Hepatocyte (in vitro differentiated cells): ENCODE measurements around the gene MED13L. TPM values are rescaled to one million over a fixed set of nuclear protein-coding genes. Genes with fewer than 3 reads are reported as not detected.

Experiments used
- DNase-seq: peaks from one replicate; pipeline ENCODE4 v3.0.0-alpha.2; 2016; ENCODE audit warnings: low spot score
- H2AFZ ChIP-seq: fragments of 200-600 bp; sonication (generic); 2 replicates; pipeline ENCODE4 v1.6.0; 2016; ENCODE audit warnings: antibody characterized with exemption, mild to moderate bottlenecking
- H3K27ac ChIP-seq: fragments of 200-600 bp; sonication (generic); 2 replicates; pipeline ENCODE4 v1.5.1; 2016; ENCODE audit warnings: mild to moderate bottlenecking
- H3K27me3 ChIP-seq: fragments of 200-600 bp; sonication (generic); 2 replicates; pipeline ENCODE4 v1.6.1; 2016
- H3K36me3 ChIP-seq: fragments of 200-600 bp; sonication (generic); replicated peaks from 2 replicates; pipeline ENCODE4 v1.5.1; 2016; ENCODE audit warnings: low read depth; ENCODE audit not compliant: insufficient read depth
- H3K4me1 ChIP-seq: fragments of 200-600 bp; sonication (generic); 2 replicates; pipeline ENCODE4 v1.5.1; 2016; ENCODE audit warnings: mild to moderate bottlenecking, moderate library complexity; ENCODE audit not compliant: insufficient read depth
- H3K4me2 ChIP-seq: fragments of 200-600 bp; sonication (generic); 2 replicates; pipeline ENCODE4 v1.6.0; 2016
- H3K4me3 ChIP-seq: fragments of 200-600 bp; sonication (generic); 2 replicates; pipeline ENCODE4 v1.5.1; 2016; ENCODE audit warnings: mild to moderate bottlenecking
- H3K79me2 ChIP-seq: fragments of 200-600 bp; sonication (generic); 2 replicates; pipeline ENCODE4 v1.6.0; 2017; ENCODE audit warnings: mild to moderate bottlenecking
- H3K9me2 ChIP-seq: fragments of 200-600 bp; sonication (generic); replicated peaks from 2 replicates; pipeline ENCODE4 v1.6.0; 2017; ENCODE audit warnings: mild to moderate bottlenecking; ENCODE audit not compliant: insufficient read depth
- H3K9me3 ChIP-seq: fragments of 200-600 bp; sonication (generic); 2 replicates; pipeline ENCODE4 v1.5.1; 2016; ENCODE audit warnings: low read depth, mild to moderate bottlenecking
- H4K20me1 ChIP-seq: fragments of 200-600 bp; sonication (generic); 2 replicates; pipeline ENCODE4 v1.6.0; 2016; ENCODE audit warnings: mild to moderate bottlenecking; ENCODE audit not compliant: insufficient read depth, poor library complexity, severe bottlenecking
- EZH2 ChIP-seq: fragments of 200-600 bp; sonication (generic); IDR thresholded peaks from 2 replicates; pipeline ENCODE4 v1.6.1; 2016; ENCODE audit warnings: antibody characterized with exemption, mild to moderate bottlenecking, borderline replicate concordance
- EZH2phosphoT487 ChIP-seq: fragments of 200-600 bp; sonication (generic); IDR thresholded peaks from one replicate; pipeline ENCODE4 v1.6.1; 2018; ENCODE audit warnings: antibody characterized with exemption, mild to moderate bottlenecking, low read depth, moderate library complexity; ENCODE audit not compliant: unreplicated experiment, severe bottlenecking
- WGBS: methylation state at CpG from one replicate; pipeline ENCODE4 v1.1.6; 2016; ENCODE audit warnings: low lambda C conversion rate; ENCODE audit errors: missing lambda C conversion rate; 5-methylcytosine and 5-hydroxymethylcytosine counted together
- polyA plus RNA-seq: library from polyadenylated mRNA; unstranded; fragments of >200 nt; fragmentation: Nextera tagmentation; extraction: Ambion mirVana; gene quantifications from 2 replicates; pipeline ENCODE4 v1.2.1, GENCODE V29; 2016
- total RNA-seq: library from RNA; depleted of rRNA; stranded (reverse); fragments of >200 nt; gene quantifications from 2 replicates; pipeline ENCODE4 v1.2.3, GENCODE V29; 2014
- TF ChIP-seq, protein P1 (sequence below): fragments of 200-600 bp; sonication (generic); IDR thresholded peaks from 2 replicates; pipeline ENCODE4 v1.5.1; 2016; ENCODE audit warnings: antibody characterized with exemption, mild to moderate bottlenecking; ENCODE audit not compliant: poor library complexity

The MED13L gene
- total and polyA plus RNA-seq, 2 experiments from 2014 or later = 23.7 to 135 TPM

- Histone ChIP-seq H3K27me3 (no peaks in the 10 kb centered on the region), H3K36me3 (no peaks in the 10 kb centered on the region), H2AFZ (no peak overlapping the region), H3K9me3 (no peaks in the 10 kb centered on the region), H4K20me1 (peaks cover 87% of the 10 kb centered on the region), H3K79me2 (peaks cover 100% of the 10 kb centered on the region), H3K27ac (no peak overlapping the region), H3K4me2 (no peak overlapping the region), H3K9me2 (no peaks in the 10 kb centered on the region), H3K4me1 (no peaks in the 10 kb centered on the region), H3K4me3 (no peak overlapping the region)
- WGBS = 89% methylated on average over 4 of the region's 4 CpGs
- TF ChIP-seq EZH2 (no peak), EZH2phosphoT487 (no peak)
- TF ChIP-seq, protein P1, sequence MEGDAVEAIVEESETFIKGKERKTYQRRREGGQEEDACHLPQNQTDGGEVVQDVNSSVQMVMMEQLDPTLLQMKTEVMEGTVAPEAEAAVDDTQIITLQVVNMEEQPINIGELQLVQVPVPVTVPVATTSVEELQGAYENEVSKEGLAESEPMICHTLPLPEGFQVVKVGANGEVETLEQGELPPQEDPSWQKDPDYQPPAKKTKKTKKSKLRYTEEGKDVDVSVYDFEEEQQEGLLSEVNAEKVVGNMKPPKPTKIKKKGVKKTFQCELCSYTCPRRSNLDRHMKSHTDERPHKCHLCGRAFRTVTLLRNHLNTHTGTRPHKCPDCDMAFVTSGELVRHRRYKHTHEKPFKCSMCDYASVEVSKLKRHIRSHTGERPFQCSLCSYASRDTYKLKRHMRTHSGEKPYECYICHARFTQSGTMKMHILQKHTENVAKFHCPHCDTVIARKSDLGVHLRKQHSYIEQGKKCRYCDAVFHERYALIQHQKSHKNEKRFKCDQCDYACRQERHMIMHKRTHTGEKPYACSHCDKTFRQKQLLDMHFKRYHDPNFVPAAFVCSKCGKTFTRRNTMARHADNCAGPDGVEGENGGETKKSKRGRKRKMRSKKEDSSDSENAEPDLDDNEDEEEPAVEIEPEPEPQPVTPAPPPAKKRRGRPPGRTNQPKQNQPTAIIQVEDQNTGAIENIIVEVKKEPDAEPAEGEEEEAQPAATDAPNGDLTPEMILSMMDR = no peak
- DNase-seq = no peak
Measured at GRCh38 chr12:116210762-116211161, 66.7 kb downstream of the MED13L start.

- no peak overlapping the region for H3K4me3 ChIP-seq
- H3K4me1 ChIP-seq = no peaks in the 10 kb centered on the region
- H3K4me2 ChIP-seq = no peak overlapping the region
- H4K20me1 ChIP-seq = peaks cover 85% of the 10 kb centered on the region
- DNase-seq = no peak
- no peaks in the 10 kb centered on the region for H3K9me2 ChIP-seq
- no peak overlapping the region for H2AFZ ChIP-seq
- 81% methylated on average over 5 of the region's 5 CpGs for WGBS
- H3K27me3 ChIP-seq = no peaks in the 10 kb centered on the region
- H3K27ac ChIP-seq = no peak overlapping the region
- H3K79me2 ChIP-seq = peaks cover 100% of the 10 kb centered on the region
- H3K36me3 ChIP-seq = no peaks in the 10 kb centered on the region
- no peak for TF ChIP-seq EZH2
- TF ChIP-seq, protein P1 = no peak
- no peaks in the 10 kb centered on the region for H3K9me3 ChIP-seq
Measured at GRCh38 chr12:116210131-116210530, 67.4 kb downstream of the MED13L start.

DNA sequence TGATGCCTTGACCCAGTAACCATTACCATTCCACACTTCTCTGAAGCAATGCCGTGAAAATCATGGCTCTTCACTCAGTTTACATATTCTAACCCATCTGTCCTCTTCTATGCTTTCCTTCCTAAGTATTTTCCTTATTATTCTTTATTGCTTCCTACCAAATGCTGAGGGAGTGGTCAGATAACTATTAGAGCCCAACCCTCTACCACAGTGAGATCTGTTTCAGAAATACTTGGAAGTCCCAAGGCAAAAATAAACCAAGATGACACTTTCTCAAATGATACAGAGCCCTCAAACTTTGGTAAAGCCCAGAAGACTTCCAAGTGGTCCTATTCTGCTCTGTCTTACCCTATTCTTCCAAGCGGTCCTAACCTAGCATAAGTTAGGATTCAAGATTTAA, 68.0 kb downstream of the MED13L start:
- Histone ChIP-seq H3K27me3 (no peaks in the 10 kb centered on the region), H3K9me2 (no peaks in the 10 kb centered on the region), H3K79me2 (peaks cover 100% of the 10 kb centered on the region), H3K4me2 (no peak overlapping the region), H3K4me1 (no peaks in the 10 kb centered on the region), H3K9me3 (no peaks in the 10 kb centered on the region), H4K20me1 (peaks cover 85% of the 10 kb centered on the region), H3K4me3 (no peak overlapping the region), H3K36me3 (no peaks in the 10 kb centered on the region), H2AFZ (no peak overlapping the region), H3K27ac (no peak overlapping the region)
- TF ChIP-seq, protein P1 = no peak
- TF ChIP-seq EZH2phosphoT487 = no peak
- TF ChIP-seq EZH2 = no peak
- 90% methylated on average over 2 of the region's 2 CpGs for WGBS
- no peak for DNase-seq

GRCh38 chr12:116207274-116207673, 70.2 kb downstream of the MED13L start:
- Histone ChIP-seq H3K36me3 (no peaks in the 10 kb centered on the region), H3K4me3 (no peak overlapping the region)

More at GRCh38 chr12:116207274-116207673, 70.2 kb downstream of the MED13L start:
- no peak overlapping the region for H3K4me2 ChIP-seq
- H3K9me2 ChIP-seq = no peaks in the 10 kb centered on the region
- H4K20me1 ChIP-seq = peaks cover 89% of the 10 kb centered on the region
- no peak for DNase-seq
- no peaks in the 10 kb centered on the region for H3K27me3 ChIP-seq
- peaks cover 100% of the 10 kb centered on the region for H3K79me2 ChIP-seq
- TF ChIP-seq, protein P1 = no peak
- H3K9me3 ChIP-seq = no peaks in the 10 kb centered on the region
- H3K4me1 ChIP-seq = peaks cover under 1% of the 10 kb centered on the region
- 100% methylated on average over 3 of the region's 3 CpGs for WGBS
- H3K27ac ChIP-seq = no peak overlapping the region
- H2AFZ ChIP-seq = no peak overlapping the region
